Measurements from ENCODE around the gene MCM3AP.
"Not testable (repeated sequence)": the region's sequence is repeated elsewhere in the genome, so short reads cannot be mapped to it uniquely, and the experiment has no call there.

Gene MCM3AP

GRCh38 chr21:46226146-46226545 is 59.3 kb downstream of the MCM3AP start:
- TF ChIP-seq CTCF (IDR thresholded peaks at IDR 0.05; ENCODE audit: extremely low read depth, missing control alignments) = no peak
- DNase-seq (ENCODE audit: low spot score) = no peak

GRCh38 chr21:46223661-46224060 is 61.8 kb downstream of the MCM3AP start:
- DNase-seq (ENCODE audit: low spot score) = not testable (repeated sequence)

GRCh38 chr21:46223217-46223616 is 62.2 kb downstream of the MCM3AP start:
- DNase-seq (ENCODE audit: low spot score) = no peak
- TF ChIP-seq CTCF (IDR thresholded peaks at IDR 0.05; ENCODE audit: extremely low read depth, missing control alignments) = no peak

- TF ChIP-seq CTCF (IDR thresholded peaks at IDR 0.05; ENCODE audit: extremely low read depth, missing control alignments) = no peak
- no peak for DNase-seq (ENCODE audit: low spot score)
These were observed 62.8 kb downstream of the MCM3AP start for GRCh38 chr21:46222436-46223116.

- no peak for DNase-seq (ENCODE audit: low spot score)
- TF ChIP-seq CTCF (IDR thresholded peaks at IDR 0.05; ENCODE audit: extremely low read depth, missing control alignments) = no peak
These were observed 63.6 kb downstream of the MCM3AP start for GRCh38 chr21:46221664-46222435.

GRCh38 chr21:46220847-46221246 is 64.6 kb downstream of the MCM3AP start:
- no peak for DNase-seq (ENCODE audit: low spot score)
- TF ChIP-seq CTCF (IDR thresholded peaks at IDR 0.05; ENCODE audit: extremely low read depth, missing control alignments) = no peak

GRCh38 chr21:46220275-46220810 is 65.1 kb downstream of the MCM3AP start:
- no peak for DNase-seq (ENCODE audit: low spot score)
- no peak for TF ChIP-seq CTCF (IDR thresholded peaks at IDR 0.05; ENCODE audit: extremely low read depth, missing control alignments)

Measured in GM20000 (cell line).